Activated CD8-positive, alpha-beta memory T cell treated with anti-CD3 and anti-CD28 coated beads for 4 hours (primary cell): ENCODE data around the gene CYP39A1.

Experiments used
- DNase-seq, 2 donors: peaks; one replicate each; pipeline ENCODE4 v3.0.0-alpha.2; 2020; ENCODE audit warnings: low read depth in 2 of 2

CYP39A1 gene

DNA sequence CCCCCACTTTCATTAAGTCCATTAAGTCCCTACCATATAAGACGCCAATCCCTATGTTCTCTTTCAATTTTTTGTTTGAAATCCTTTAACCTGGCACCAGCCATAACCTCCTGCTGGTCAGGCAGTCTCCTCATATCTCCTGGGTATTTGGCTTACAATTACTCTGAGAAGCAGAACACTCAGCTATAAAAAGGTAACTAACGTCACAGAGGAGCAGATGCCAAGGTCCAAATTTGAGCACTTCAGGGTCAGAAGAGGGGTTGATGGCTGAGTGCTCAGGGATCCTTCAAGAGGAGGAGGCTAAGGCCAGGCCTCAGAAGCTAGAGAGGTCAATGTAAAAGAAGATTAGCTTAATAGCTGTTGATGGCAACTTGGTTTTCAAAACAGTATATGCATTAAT lies 139.1 kb downstream of the CYP39A1 start:
- DNase-seq, result no peak

- DNase-seq, result no peak
These were observed 141.3 kb downstream of the CYP39A1 start for GRCh38 chr6:46511320-46511719.

DNA sequence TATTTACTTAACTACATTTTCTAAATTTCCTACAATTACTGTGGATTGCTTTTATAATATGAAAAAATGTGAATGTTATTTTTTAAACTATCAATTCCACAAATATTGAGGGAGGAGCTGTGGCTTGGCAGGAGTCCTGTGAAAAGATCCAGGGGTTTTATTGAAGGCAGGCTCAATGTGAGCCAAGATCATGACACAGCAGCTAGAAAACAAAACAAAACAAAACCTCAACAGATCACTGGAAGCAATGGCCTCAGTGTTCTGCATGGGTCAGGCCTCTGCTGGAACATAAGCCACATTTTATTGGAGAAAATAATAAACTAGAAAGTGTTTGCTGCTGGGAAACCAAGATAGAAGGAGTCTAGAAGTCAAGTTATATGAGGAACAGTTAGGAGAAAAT lies 142.0 kb downstream of the CYP39A1 start:
- DNase-seq, result no peak

DNA sequence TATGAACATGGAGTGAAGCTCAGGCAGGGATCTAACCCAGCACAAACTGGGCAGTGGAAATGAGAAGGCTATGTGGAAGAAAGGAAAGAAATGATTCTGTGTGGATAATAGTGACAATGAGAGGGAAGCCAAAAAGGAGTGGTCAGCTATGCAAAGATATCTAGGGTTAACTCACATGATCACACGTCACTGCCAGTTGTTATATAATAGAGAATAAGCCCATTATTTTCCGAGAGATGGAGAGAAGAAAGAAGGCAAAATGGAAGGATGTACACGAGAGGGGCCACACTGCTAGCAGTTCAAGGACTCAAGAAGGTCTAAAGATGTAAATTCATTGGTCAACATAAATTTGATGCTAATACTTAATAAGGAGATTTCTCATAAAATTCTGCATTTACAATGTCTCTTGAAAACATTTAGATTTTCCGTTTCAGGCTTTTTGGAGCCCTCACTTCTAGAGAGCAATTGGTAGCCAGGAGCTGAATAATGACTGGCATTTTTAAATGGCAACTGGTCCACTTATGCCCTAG lies 142.6 kb downstream of the CYP39A1 start:
- no peak for DNase-seq

DNA sequence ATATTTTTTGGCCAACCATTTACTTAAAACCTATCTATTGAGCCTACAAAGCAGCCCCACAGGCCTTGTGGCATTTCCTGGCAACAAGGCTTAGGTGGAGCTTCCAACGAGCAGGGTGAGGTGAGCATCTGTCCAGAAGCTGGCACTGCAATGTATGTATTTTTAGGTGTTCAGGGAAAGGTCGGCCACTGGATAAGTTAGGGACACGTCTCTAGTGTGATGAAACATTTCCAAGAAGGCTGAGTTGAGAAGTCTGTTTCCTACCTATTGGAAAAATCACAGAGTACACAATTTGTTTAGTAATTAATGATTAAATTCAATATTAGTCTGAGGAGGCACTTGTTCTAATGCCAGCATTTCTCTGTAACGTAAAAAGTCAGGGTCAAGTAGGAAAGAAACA lies 143.6 kb downstream of the CYP39A1 start:
- DNase-seq, result no peak

DNA sequence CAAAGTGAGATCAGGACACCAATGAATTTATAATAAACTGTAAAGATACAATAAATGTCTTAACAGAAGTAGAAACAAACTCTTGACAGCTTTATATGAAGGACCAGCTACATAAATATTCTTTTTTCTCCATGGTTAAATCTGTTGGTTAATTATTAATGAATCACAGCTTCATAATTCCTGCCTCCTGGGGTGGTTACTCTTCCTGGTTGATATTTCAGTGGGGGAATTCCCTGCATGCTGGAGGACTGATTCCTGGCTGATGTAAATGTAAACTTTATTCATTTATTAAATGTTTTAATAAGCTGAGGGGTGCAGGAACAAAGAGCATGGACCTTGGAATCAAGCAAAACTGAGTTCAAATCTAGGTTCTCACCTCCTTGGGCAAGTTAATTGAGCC lies 145.2 kb downstream of the CYP39A1 start:
- no peak for DNase-seq

GRCh38 chr6:46505693-46506512 lies 146.7 kb downstream of the CYP39A1 start:
- DNase-seq, result no peak

DNA sequence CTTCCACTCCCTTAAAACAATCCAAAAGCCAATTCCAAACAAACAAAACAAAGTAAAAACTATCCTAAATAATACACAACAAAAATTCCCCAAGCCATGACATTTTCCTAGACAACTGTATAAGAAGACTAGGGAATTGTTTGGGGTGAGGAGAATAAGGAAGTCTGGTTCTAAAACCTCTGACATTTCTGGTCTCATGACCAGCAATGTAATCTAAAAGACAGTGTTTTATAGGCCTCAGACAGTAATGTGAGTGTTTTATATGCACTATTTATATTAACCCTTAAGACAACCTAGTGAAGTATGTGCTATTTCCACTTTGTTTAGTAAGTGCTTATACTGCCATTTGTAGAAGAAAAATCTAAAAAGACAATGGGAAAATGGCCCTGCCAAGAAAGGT lies 148.4 kb downstream of the CYP39A1 start:
- no peak for DNase-seq

- no peak for DNase-seq
These were observed 150.0 kb downstream of the CYP39A1 start for GRCh38 chr6:46502486-46503119.

DNA sequence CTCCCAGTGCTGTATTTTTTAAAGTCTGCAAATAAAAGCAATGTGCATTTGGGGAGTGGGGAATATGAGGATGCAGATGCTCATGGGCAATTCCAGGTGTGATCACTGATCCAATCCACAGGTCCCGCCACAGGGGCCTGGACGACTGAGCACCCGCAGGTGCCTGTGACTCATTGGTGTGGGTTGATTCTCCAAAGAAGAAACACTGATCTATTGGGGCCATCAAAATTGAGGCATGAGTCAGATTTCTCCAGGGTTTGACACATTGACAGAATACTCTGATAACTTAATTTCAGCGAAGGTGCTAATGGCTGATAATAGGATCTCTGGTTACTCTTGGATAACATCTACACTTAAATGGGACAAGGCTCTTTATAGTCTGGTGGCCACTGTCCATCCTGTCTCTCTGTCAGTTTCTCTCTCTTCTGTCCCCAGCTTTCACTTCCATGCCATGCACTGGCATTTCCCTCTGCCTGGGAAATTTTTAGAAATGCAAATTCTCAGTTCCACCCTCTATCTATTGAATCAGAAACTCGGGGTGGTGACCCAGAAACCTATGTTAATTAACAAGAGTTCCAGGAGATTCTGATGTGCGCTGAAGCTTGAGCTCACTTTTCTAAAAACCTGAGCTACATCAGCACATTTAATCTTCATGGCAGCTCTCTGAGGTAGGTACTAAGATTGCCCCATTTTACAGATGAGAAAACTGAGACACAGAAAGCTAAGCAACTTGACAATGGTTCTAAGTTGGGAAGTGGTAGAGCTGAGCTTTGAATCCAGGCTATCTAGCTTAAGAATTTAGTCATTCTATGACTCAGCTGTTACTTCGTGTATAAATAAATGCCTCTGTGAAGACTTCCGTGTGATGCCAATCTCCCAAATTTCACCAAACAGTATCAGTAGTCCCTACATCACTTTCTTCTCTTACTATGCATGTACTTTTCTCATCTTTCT lies 151.2 kb downstream of the CYP39A1 start:
- DNase-seq, result no peak

DNA sequence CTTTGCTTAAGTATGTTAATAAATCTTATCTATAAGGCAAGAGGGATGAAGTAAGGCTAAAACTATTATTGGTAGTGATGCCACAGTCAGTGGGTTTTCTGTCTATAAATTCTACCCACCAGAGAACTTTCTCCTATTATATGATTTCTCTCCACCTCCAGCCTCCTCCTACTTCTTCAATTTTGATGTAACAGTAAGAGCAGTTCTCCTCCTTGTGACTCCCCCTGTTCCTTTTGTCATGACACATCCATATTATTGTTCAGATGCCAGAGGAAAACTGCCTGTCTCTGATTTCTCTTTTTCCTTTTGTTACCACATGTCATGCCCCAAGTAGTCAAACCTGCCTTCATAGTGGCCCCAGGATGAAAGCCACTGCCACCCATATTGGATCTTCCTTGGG lies 152.2 kb downstream of the CYP39A1 start:
- DNase-seq, result no peak
